Ectodermal cell (in vitro differentiated cells): ENCODE data around the gene CDC34.

ENCODE experiments used
- H3K27ac ChIP-seq: 2 replicates; pipeline ENCODE4 v1.7.0; 2013; ENCODE audit warnings: mild to moderate bottlenecking, low read depth, low read length; ENCODE audit not compliant: insufficient read depth, poor library complexity, severe bottlenecking
- H3K27me3 ChIP-seq: 2 replicates; pipeline ENCODE4 v1.7.0; 2013; ENCODE audit warnings: mild to moderate bottlenecking, low read length; ENCODE audit not compliant: insufficient read depth, control insufficient read depth, poor library complexity, severe bottlenecking
- H3K36me3 ChIP-seq: one replicate; pipeline ENCODE4 v1.7.0; 2013; ENCODE audit warnings: low read length; ENCODE audit not compliant: control insufficient read depth, insufficient read depth
- H3K4me1 ChIP-seq: one replicate; pipeline ENCODE4 v1.7.0; 2013; ENCODE audit warnings: low read length; ENCODE audit not compliant: control insufficient read depth, insufficient read depth
- H3K4me3 ChIP-seq: 2 replicates; pipeline ENCODE4 v1.7.0; 2013; ENCODE audit warnings: low read depth, low read length, control low read depth; ENCODE audit not compliant: insufficient read depth
- H3K9me3 ChIP-seq: 2 replicates; pipeline ENCODE4 v1.7.0; 2013; ENCODE audit warnings: mild to moderate bottlenecking, low read length, moderate library complexity; ENCODE audit not compliant: control insufficient read depth
- WGBS, 2 experiments: methylation state at CpG; one replicate each; pipeline ENCODE4 v1.1.7; 2013; ENCODE audit warnings: missing lambda C conversion rate in 2 of 2; 5-methylcytosine and 5-hydroxymethylcytosine counted together

The CDC34 gene

DNA sequence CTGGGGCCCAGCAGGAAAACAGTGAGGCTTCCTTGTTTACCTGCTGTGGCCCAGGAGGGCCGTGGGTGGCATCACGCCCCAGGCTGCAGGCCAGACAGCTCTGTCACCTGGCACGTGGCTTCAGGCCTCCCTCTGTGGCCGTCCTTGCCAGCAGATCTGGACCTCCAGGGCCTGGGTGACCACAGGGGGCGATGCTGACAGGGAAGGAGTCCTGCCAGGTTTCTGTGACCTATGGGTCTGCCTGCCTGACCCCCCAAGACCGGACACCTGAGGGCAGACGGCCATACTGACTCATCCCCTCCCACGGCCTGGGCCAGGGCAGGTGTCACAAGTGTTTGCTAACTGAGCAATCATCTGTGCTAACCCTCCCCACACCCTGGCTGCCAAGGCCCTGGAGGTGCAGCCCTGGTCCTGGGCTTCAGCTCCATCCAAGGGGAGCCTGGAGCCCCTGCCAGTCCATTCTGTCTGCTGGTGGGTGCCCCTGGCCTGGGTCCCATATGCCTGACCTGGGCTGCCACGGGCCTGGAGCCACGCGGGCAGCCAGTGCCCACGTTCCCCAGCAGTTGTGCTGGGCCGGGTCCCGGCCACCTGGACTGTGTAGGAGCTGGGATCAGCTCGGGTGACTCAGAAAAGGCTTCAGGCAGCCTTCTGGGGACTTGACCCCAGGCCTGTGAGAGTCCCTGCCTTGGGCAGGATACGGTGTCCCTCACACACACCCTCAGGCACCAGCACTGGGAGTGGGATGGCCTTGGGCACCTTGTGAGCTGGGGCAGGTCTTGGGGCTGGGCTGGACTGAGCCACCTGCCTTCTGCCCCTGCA is 3.7 kb downstream of the CDC34 start:
- Histone ChIP-seq H3K27ac (no peak overlapping the region), H3K4me3 (no peak overlapping the region), H3K9me3 (no peaks in the 10 kb centered on the region), H3K4me1 (peaks cover 16% of the 10 kb centered on the region), H3K36me3 (peaks cover 25% of the 10 kb centered on the region), H3K27me3 (no peaks in the 10 kb centered on the region)
- WGBS, 2 experiments: 84 to 86% methylated on average over 16 of the region's 16 CpGs

DNA sequence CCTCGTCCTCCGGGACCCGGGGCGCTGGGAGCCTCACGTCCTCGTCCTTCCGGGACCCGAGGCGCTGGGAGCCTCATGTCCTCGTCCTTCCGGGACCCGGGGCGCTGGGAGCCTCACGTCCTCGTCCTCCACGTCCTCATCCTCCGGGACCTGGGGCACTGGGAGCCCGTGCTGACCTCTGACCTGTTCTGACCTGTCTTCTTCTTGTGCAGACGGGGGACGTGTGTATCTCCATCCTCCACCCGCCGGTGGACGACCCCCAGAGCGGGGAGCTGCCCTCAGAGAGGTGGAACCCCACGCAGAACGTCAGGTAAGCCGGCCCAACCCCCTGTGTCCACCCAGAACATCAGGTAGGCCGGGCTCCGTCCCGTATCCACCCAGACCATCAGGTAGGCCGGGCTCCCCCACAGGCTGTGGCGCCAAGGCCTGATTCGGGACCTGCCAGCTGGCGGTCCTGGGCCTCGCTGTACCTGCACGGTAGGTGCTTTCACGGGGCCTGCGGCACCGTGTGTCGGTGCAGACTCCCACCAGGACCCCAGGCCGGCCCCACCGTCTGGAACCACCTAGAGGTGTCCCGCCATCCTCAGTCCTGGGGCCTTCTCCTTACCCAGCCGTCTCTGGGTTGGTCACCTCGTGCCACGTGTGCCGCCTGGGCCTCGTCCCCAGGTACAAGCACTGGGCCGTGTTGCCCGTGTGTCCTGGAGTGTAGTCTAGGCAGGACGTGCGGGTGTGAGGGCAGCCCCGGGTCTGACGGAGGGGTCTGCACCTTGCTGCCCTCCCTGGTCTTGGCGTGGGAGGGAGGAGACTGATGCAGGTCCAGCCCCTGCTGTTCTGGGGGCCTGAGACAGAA is 4.7 kb downstream of the CDC34 start:
- H3K9me3 ChIP-seq: no peaks in the 10 kb centered on the region
- H3K27ac ChIP-seq: no peak overlapping the region
- H3K36me3 ChIP-seq: peaks cover 25% of the 10 kb centered on the region
- 94 to 95% methylated on average over 55 of the region's 55 CpGs for WGBS, 2 experiments
- no peaks in the 10 kb centered on the region for H3K27me3 ChIP-seq
- H3K4me1 ChIP-seq: peaks cover 11% of the 10 kb centered on the region
- H3K4me3 ChIP-seq: no peak overlapping the region

DNA sequence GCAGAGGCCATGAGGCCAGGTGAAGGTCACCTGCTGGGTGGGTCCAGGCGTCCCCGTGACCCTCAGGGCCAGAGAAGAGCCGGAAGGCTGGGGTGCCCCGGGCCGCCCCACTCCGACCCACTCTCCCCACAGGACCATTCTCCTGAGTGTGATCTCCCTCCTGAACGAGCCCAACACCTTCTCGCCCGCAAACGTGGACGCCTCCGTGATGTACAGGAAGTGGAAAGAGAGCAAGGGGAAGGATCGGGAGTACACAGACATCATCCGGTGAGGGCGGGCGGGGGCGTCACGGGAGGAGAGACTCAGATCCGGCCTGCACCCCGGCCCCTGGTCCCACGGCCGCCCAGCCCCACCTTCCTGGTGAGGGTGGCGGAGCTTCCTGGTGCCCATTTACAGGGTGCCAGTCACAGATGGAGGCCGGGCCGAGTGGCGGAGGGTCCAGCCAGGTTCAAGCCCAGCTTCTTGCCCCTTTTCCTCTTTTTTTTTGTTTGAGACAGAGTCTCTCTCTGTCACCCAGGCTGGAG is 5.4 kb downstream of the CDC34 start:
- H3K36me3 ChIP-seq: peaks cover 25% of the 10 kb centered on the region

DNA sequence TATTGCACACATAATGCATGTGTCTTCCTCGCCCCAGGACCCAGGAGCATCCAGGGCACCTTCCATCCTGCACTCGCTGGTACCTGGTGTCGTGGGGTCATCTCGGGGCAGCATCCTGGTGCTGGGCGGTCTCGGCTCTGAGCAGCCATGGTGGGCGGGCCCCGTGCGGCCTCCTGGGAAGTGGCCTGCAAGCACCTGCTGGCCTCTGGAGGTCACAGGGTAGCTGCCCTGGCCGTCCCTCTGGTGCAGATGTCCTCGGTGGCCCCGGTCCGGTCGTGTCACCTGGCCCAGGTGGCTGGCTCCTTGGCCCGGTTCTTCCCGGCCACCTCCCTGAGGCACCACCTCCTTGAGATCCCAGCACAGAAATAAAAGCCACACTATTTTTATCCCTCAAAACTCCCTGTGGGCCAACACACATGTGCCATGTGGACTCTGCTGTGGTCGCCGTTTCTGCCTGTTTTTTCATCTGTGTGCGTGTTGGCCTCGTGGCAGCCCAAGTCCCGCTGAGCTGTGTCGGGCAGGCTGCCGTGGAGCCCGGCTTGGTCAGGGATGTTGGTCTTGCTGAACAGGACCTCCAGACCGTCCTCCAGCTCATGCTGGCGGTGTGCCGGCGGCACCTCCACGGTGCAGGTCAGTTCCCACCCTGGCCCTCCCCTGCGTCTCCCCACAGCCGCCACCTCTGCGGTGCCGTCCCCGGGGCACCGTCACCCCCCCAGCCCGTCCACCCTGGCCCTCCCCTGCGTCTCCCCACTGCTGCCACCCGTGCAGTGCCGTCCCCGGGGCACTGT is 7.3 kb downstream of the CDC34 start:
- no peak overlapping the region for H3K27ac ChIP-seq
- WGBS, 2 experiments: 94 to 95% methylated on average over 40 of the region's 40 CpGs
- no peaks in the 10 kb centered on the region for H3K9me3 ChIP-seq
- no peak overlapping the region for H3K4me3 ChIP-seq
- no peaks in the 10 kb centered on the region for H3K27me3 ChIP-seq
- peaks cover 5% of the 10 kb centered on the region for H3K4me1 ChIP-seq
- peaks cover 31% of the 10 kb centered on the region for H3K36me3 ChIP-seq

More for the DNA sequence above, 5.4 kb downstream of the CDC34 start:
- no peaks in the 10 kb centered on the region for H3K9me3 ChIP-seq
- H3K4me1 ChIP-seq: peaks cover 11% of the 10 kb centered on the region
- 95 to 97% methylated on average over 26 of the region's 26 CpGs for WGBS, 2 experiments
- no peak overlapping the region for H3K4me3 ChIP-seq
- no peak overlapping the region for H3K27ac ChIP-seq
- H3K27me3 ChIP-seq: no peaks in the 10 kb centered on the region

DNA sequence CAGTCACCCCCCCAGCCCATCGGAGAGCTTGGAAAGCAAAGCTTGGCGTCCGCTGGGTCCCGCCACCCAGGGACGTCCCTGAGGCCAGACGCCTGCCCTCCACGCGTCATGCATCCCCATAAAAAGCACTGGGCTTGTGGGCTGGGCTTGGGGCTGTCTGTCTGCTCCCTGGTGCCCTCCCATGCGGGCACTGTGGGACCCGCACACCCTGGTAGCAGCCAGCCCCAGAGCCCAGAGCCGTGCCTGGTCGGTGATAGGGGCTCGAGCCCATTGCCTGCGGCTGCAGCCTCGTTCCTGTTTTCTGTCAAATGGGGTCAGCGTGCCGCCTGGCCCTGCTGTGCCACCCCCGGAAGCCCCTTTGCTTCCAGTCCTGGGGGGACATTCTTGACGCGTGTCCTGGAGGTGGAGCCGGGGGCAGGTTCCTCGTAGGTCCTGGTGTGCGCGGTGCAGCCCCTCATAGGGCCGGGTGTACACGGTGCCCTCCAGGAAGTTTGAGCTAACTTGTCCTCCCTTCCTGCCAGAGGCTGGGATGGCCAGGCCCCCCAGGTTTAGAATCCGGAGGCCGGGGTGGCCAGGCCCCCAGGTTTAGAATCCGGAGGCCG is 8.0 kb downstream of the CDC34 start:
- Histone ChIP-seq H3K27ac (no peak overlapping the region), H3K9me3 (no peaks in the 10 kb centered on the region), H3K4me1 (no peaks in the 10 kb centered on the region), H3K27me3 (no peaks in the 10 kb centered on the region), H3K4me3 (no peak overlapping the region), H3K36me3 (peaks cover 31% of the 10 kb centered on the region)
- 90 to 91% methylated on average over 30 of the region's 30 CpGs for WGBS, 2 experiments

DNA sequence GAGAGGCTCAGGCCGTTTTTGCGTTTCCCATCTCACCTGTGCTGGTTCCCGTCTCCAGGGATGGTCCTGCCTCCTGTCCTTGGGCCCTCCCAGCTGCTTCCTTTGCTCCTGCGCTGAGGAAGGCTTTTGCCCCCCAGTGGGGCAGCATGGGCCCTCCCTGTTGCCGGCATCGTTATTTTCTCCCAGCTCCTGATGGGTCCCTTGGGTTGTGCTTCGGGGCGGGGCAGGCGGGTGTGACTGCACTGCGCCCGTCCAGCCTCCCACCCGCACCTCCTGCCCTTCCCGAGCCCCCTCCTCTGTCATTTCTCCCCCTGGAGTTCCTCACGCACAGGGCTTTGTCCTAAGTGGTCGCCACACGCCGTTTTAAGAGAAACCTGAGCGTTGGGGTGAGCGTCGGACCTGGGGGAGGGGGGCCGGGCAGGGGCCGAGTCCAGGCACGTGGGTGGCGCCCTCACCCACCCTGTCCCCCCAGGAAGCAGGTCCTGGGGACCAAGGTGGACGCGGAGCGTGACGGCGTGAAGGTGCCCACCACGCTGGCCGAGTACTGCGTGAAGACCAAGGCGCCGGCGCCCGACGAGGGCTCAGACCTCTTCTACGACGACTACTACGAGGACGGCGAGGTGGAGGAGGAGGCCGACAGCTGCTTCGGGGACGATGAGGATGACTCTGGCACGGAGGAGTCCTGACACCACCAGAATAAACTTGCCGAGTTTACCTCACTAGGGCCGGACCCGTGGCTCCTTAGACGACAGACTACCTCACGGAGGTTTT is 9.5 kb downstream of the CDC34 start:
- Histone ChIP-seq H3K27ac (no peak overlapping the region), H3K36me3 (peaks cover 27% of the 10 kb centered on the region), H3K4me3 (no peak overlapping the region), H3K27me3 (no peaks in the 10 kb centered on the region), H3K9me3 (no peaks in the 10 kb centered on the region), H3K4me1 (no peaks in the 10 kb centered on the region)
- WGBS, 2 experiments: 93 to 94% methylated on average over 51 of the region's 51 CpGs

DNA sequence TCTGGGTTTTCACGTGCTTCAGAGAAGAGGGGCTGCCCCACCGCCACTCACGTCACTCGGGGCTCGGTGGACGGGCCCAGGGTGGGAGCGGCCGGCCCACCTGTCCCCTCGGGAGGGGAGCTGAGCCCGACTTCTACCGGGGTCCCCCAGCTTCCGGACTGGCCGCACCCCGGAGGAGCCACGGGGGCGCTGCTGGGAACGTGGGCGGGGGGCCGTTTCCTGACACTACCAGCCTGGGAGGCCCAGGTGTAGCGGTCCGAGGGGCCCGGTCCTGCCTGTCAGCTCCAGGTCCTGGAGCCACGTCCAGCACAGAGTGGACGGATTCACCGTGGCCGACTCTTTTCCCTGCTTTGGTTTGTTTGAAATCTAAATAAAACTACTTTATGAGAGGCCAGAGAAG is 10.1 kb downstream of the CDC34 start:
- Histone ChIP-seq H3K27me3 (no peaks in the 10 kb centered on the region), H3K4me1 (no peaks in the 10 kb centered on the region), H3K27ac (no peak overlapping the region), H3K36me3 (peaks cover 20% of the 10 kb centered on the region), H3K9me3 (no peaks in the 10 kb centered on the region), H3K4me3 (no peak overlapping the region)
- 96 to 97% methylated on average over 26 of the region's 26 CpGs for WGBS, 2 experiments

DNA sequence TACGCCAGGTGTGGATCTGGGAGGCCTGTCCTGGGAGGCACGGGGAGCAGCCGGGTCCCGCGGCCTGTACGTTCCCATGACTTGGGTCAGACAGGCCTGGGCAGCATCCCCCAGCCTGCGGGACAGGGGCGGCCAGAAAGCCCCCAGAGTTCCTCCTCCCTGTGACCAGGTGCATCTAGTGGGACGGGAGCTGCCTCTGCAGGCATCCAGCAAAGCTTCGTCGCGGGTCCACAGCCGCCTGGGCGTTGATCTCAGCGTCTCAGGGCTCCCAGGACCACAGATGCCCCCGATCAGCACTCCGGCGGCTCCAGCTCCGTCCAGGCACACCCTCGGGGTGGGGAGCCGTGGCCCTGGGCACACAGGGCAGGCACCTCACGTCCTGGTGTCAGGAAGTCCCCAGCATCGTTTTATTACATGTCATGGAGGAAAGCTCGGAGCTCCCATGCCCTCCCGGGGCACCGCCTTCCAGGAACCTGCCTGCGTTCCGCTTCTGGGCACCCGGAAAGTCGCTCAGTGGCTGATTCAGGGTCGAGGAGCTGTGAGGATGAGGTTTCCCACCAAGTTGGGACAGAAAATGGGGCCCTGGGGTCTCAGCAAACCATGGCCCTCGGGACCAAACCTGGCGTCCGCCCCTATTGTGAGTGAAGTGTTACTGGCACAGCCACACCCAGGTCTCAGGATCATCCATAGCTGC is 10.8 kb downstream of the CDC34 start:
- H3K36me3 ChIP-seq: peaks cover 15% of the 10 kb centered on the region
- H3K27me3 ChIP-seq: no peaks in the 10 kb centered on the region
- 92 to 94% methylated on average over 34 of the region's 34 CpGs for WGBS, 2 experiments
- H3K4me1 ChIP-seq: no peaks in the 10 kb centered on the region
- no peak overlapping the region for H3K4me3 ChIP-seq
- H3K9me3 ChIP-seq: no peaks in the 10 kb centered on the region
- no peak overlapping the region for H3K27ac ChIP-seq
